ENCODE measurements around the gene SERPINB11. TPM values are rescaled to one million over a fixed set of nuclear protein-coding genes. Genes with fewer than 3 reads are reported as not detected.

The SERPINB11 gene
- total RNA-seq, 2 experiments from 2014 or later: not detected

- no peaks in the 10 kb centered on the region for H4K20me1 ChIP-seq (ENCODE audit: insufficient read depth, low read length)
- ChIA-PET CTCF (ENCODE audit: unreplicated experiment) (no interaction called here), POLR2A (interaction anchor here (1.0 to 1.3 kb wide), 2 partner anchors 11 to 14 kb away, joined by 4 to 8 read pairs; no protein-coding TSS in a partner anchor)
- H3K9me3 ChIP-seq (ENCODE audit: low read length): no peaks in the 10 kb centered on the region
- no TSS peak for BruUV-seq (replicated peaks)
- H3K4me3 ChIP-seq (ENCODE audit: low read depth, low read length, poor library complexity, severe bottlenecking): no peak overlapping the region
- H3K4me1 ChIP-seq (ENCODE audit: insufficient read depth, low read length, poor library complexity, severe bottlenecking): no peaks in the 10 kb centered on the region
- TF ChIP-seq EZH2phosphoT487 (IDR thresholded peaks at IDR 0.05; ENCODE audit: borderline replicate concordance, low read depth, low read length): no peak
- no peak for TF ChIP-seq CTCF (conservative IDR thresholded peaks at IDR 0.05; ENCODE audit: low read length)
- intact Hi-C loops (cut with micrococcal nuclease; ENCODE audit: unreplicated experiment): no loop called here
- H3K9me2 ChIP-seq (ENCODE audit: insufficient read depth, low read length): no peaks in the 10 kb centered on the region
- no peak overlapping the region for H2AFZ ChIP-seq (ENCODE audit: low read length)
- no peak for DNase-seq (ENCODE audit: low spot score)
- no peak overlapping the region for H3K4me2 ChIP-seq (ENCODE audit: low read length)
- no peaks in the 10 kb centered on the region for H3K79me2 ChIP-seq (ENCODE audit: insufficient read depth, low read depth, low read length)
- H3K27ac ChIP-seq (ENCODE audit: low read depth, low read length, poor library complexity, severe bottlenecking): no peak overlapping the region
- H3K36me3 ChIP-seq (ENCODE audit: insufficient read depth, low read length): no peaks in the 10 kb centered on the region
Observed at GRCh38 chr18:63730773-63731172, 28.0 kb downstream of the SERPINB11 start.

GRCh38 chr18:63731215-63731614 is 28.5 kb downstream of the SERPINB11 start:
- TF ChIP-seq EZH2phosphoT487 (IDR thresholded peaks at IDR 0.05; ENCODE audit: borderline replicate concordance, low read depth, low read length) (no peak), CTCF (conservative IDR thresholded peaks at IDR 0.05; ENCODE audit: low read length) (no peak)
- DNase-seq (ENCODE audit: low spot score): no peak
- H3K36me3 ChIP-seq (ENCODE audit: insufficient read depth, low read length): no peaks in the 10 kb centered on the region
- POLR2A ChIA-PET: interaction anchor here (1.0 to 1.3 kb wide), 2 partner anchors 10 to 13 kb away, joined by 4 to 8 read pairs; no protein-coding TSS in a partner anchor
- BruUV-seq (replicated peaks): no TSS peak
- no peaks in the 10 kb centered on the region for H3K9me2 ChIP-seq (ENCODE audit: insufficient read depth, low read length)
- H4K20me1 ChIP-seq (ENCODE audit: insufficient read depth, low read length): no peaks in the 10 kb centered on the region
- H3K4me3 ChIP-seq (ENCODE audit: low read depth, low read length, poor library complexity, severe bottlenecking): no peak overlapping the region
- H2AFZ ChIP-seq (ENCODE audit: low read length): no peak overlapping the region
- H3K4me2 ChIP-seq (ENCODE audit: low read length): no peak overlapping the region
- CTCF ChIA-PET (ENCODE audit: unreplicated experiment): no interaction called here
- H3K9me3 ChIP-seq (ENCODE audit: low read length): no peaks in the 10 kb centered on the region
- H3K4me1 ChIP-seq (ENCODE audit: insufficient read depth, low read length, poor library complexity, severe bottlenecking): no peaks in the 10 kb centered on the region
- intact Hi-C loops (cut with micrococcal nuclease; ENCODE audit: unreplicated experiment): no loop called here
- no peaks in the 10 kb centered on the region for H3K79me2 ChIP-seq (ENCODE audit: insufficient read depth, low read depth, low read length)
- no peak overlapping the region for H3K27ac ChIP-seq (ENCODE audit: low read depth, low read length, poor library complexity, severe bottlenecking)

- H4K20me1 ChIP-seq (ENCODE audit: insufficient read depth, low read length): no peaks in the 10 kb centered on the region
- POLR2A ChIA-PET: no interaction called here
- H3K4me3 ChIP-seq (ENCODE audit: low read depth, low read length, poor library complexity, severe bottlenecking): no peak overlapping the region
- H3K4me1 ChIP-seq (ENCODE audit: insufficient read depth, low read length, poor library complexity, severe bottlenecking): no peaks in the 10 kb centered on the region
- H3K9me3 ChIP-seq (ENCODE audit: low read length): no peaks in the 10 kb centered on the region
- CTCF ChIA-PET (ENCODE audit: unreplicated experiment): no interaction called here
- no peak overlapping the region for H3K27ac ChIP-seq (ENCODE audit: low read depth, low read length, poor library complexity, severe bottlenecking)
- H3K9me2 ChIP-seq (ENCODE audit: insufficient read depth, low read length): no peaks in the 10 kb centered on the region
- intact Hi-C loops (cut with micrococcal nuclease; ENCODE audit: unreplicated experiment): no loop called here
- H3K4me2 ChIP-seq (ENCODE audit: low read length): no peak overlapping the region
- BruUV-seq (replicated peaks): no TSS peak
- TF ChIP-seq CTCF (conservative IDR thresholded peaks at IDR 0.05; ENCODE audit: low read length): no peak
- TF ChIP-seq EZH2phosphoT487 (IDR thresholded peaks at IDR 0.05; ENCODE audit: borderline replicate concordance, low read depth, low read length): no peak
- H3K36me3 ChIP-seq (ENCODE audit: insufficient read depth, low read length): no peaks in the 10 kb centered on the region
- H3K79me2 ChIP-seq (ENCODE audit: insufficient read depth, low read depth, low read length): no peaks in the 10 kb centered on the region
- no peak for DNase-seq (ENCODE audit: low spot score)
- H2AFZ ChIP-seq (ENCODE audit: low read length): no peak overlapping the region
Observed at GRCh38 chr18:63736876-63737275, 34.1 kb downstream of the SERPINB11 start.

Data from OCI-LY7 (cell line).